WTC11 (cell line): Measurements from ENCODE around the gene CACNA2D3.

Experiments used
- ATF3 ChIP-seq: sonication (generic); formaldehyde crosslinking; conservative IDR thresholded peaks from 2 replicates; pipeline ENCODE4 v1.8.1; 2022; ENCODE audit warnings: mild to moderate bottlenecking, missing genetic modification reagents
- CREM ChIP-seq: sonication (generic); formaldehyde crosslinking; IDR thresholded peaks from 2 replicates; pipeline ENCODE4 v1.8.1; 2022; ENCODE audit warnings: mild to moderate bottlenecking, missing genetic modification reagents, moderate library complexity
- CTCF ChIP-seq: fragments of 200-600 bp; IDR thresholded peaks from 2 replicates; pipeline ENCODE4 v1.8.0; 2022; ENCODE audit warnings: antibody characterized with exemption
- ELF4 ChIP-seq: sonication (generic); formaldehyde crosslinking; IDR thresholded peaks from 2 replicates; pipeline ENCODE4 v1.8.1; 2022; ENCODE audit warnings: low read depth, mild to moderate bottlenecking, moderate library complexity, missing genetic modification reagents
- FOXJ3 ChIP-seq: sonication (generic); formaldehyde crosslinking; IDR thresholded peaks from 2 replicates; pipeline ENCODE4 v1.9.0; 2021; ENCODE audit warnings: missing genetic modification reagents, mild to moderate bottlenecking, borderline replicate concordance
- NFYB ChIP-seq: sonication (generic); formaldehyde crosslinking; conservative IDR thresholded peaks from 2 replicates; pipeline ENCODE4 v1.8.0; 2022; ENCODE audit warnings: low read depth, missing genetic modification reagents
- NR3C1 ChIP-seq: sonication (generic); formaldehyde crosslinking; conservative IDR thresholded peaks from 2 replicates; pipeline ENCODE4 v1.8.1; 2023; ENCODE audit warnings: low read depth, mild to moderate bottlenecking, missing genetic modification reagents
- OVOL2 ChIP-seq: fragments of 250-450 bp; sonication (Bioruptor Pico); IDR thresholded peaks from 2 replicates; pipeline ENCODE4 v1.9.0; 2021; ENCODE audit warnings: mild to moderate bottlenecking, borderline replicate concordance
- SP1 ChIP-seq: sonication (generic); formaldehyde crosslinking; conservative IDR thresholded peaks from 2 replicates; pipeline ENCODE4 v1.8.1; 2022; ENCODE audit warnings: missing genetic modification reagents
- USF2 ChIP-seq: sonication (generic); formaldehyde crosslinking; IDR thresholded peaks from 2 replicates; pipeline ENCODE4 v1.8.1; 2023; ENCODE audit warnings: mild to moderate bottlenecking, missing genetic modification reagents, moderate library complexity

GRCh38 chr3:54445630-54446029 lies 323.3 kb downstream of the CACNA2D3 start:
- TF ChIP-seq NR3C1 (CRISPR knock-in tag) (no peak), FOXJ3 (CRISPR knock-in tag) (no peak), ELF4 (no peak), CTCF (no peak), NFYB (CRISPR knock-in tag) (no peak), OVOL2 (CRISPR knock-in tag) (no peak), ATF3 (CRISPR knock-in tag) (no peak), USF2 (CRISPR knock-in tag) (no peak), SP1 (no peak), CREM (no peak)
